Activated CD4-positive, alpha-beta T cell treated with anti-CD3 and anti-CD28 coated beads, Interleukin-2, amount 50 U/mL, for 4 hours (primary cell): ENCODE results near the gene NPAS1.

ENCODE experiments used
- DNase-seq, 2 experiments: peaks; one replicate each; pipeline ENCODE4 v3.0.0-alpha.2; 2020

NPAS1 gene

DNA sequence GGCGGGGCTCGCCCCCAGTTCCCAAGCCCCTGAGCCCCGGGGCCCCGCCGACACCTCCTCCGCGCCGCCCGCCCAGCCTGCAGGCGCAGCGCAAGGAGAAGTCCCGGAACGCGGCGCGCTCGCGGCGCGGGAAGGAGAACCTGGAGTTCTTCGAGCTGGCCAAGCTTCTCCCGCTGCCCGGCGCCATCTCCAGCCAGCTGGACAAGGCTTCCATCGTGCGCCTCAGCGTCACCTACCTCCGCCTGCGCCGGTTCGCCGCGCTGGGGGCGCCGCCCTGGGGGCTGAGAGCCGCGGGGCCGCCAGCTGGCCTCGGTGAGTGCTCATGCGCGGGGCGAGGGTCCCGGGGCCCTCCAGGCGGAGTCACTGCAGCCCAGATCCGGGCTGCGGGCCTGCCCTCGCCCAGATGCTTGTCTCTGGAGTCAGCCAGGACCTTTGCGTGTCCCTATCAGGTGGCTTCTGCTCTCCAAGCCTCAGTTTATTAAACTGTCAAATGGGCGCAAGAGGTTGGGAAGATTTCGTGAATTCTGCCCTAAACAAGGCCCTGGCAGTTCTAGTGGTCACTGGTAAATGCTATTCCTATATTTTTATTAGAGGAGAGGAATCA lies 2.0 kb downstream of the NPAS1 start:
- DNase-seq: no peak

DNA sequence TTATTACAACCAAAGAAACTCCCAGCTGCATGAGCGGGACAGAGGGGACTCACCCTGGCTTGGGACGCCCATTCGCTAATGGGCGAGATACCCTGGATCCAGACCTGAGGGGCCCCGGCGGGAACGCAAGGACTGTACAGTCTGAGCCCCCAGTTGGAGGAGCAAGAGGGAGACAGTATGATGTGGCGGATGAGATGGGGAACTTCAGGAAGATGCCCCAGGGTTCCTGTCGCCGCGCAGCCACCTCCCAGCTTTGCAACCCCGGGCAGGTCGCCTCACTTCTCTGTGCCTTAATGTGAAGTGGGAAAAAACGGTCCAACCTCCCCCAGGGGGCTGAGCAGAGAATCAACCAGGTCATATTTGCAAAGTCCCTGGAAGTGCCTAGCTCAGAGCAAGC lies 2.5 kb downstream of the NPAS1 start:
- no peak for DNase-seq

DNA sequence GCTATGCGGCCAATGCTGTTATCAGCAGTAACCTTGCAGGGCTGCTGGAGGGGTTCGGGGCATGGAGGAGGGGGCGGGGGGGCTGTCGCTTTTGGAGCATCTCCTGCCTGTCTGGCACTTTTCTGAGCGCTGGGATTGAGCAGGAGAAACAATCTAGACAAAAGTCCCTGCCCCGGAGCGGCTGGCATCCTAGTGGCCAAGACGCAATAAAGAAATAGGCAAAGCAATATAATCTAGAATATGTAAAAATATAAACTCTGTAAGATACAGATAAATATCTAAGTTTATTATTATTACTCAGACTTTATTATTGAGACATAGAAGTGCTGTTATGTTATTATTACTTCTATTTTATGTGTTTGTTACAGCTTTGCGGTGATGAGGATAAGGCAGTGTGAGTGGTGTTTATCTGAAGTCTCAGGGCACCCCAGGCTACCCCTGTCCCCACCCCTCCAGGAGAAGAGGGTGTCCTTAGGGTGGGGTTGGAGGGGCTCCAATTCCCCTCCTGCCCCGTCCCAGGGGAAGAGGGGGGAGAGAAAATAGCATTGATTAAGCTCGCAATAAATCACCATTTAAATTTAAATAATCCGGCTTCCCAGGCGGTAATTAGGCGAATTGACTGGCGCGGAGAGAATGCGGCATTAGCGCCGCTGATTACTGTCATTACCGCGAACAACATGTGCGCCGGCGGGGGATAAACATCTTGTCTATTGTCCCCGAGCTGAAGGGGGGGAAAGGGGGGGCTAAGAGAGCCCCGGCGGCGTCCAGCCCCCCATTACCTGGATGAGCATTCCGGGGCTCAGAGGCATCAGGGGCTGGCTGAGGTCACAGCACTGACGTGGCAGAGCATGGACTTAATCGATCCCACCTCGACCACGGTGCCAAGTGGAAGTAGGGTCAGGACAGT lies 3.2 kb downstream of the NPAS1 start:
- DNase-seq: no peak

DNA sequence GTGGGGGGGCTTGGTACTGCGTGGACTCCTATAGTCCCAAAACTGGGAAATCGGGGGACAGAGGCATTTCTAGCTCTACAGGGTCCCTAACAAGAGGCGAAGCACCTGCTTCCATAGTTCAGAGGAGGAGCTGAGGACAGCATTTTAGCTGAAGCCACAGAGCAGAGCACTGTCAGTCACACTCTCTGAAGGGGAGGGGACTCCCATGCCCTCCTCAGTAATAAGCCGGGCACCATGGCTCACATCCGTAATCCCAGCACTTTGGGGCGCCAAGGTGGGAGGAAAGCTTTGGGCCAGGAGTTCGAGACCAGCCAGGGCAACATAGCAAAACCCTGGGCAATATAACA lies 3.8 kb downstream of the NPAS1 start:
- DNase-seq: no peak

DNA sequence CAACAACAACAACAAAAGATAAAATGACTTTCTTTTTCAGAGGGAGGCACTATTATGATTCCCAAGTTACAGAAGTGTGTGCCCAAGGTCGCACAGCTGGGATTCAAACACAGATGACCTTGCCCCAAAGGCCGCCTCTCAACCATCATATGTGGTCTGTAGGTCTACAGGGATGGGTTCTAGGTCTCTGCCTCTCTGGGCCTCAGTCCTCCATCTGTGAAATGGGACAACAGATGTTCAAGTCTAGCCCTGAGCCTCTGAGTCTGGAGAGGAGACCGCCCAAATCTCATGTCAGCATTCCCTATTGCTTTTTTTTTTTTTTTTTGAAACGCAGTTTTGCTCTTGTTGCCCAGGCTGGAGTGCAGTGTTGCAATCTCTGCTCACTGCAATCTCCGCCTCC lies 4.9 kb downstream of the NPAS1 start:
- DNase-seq: no peak

DNA sequence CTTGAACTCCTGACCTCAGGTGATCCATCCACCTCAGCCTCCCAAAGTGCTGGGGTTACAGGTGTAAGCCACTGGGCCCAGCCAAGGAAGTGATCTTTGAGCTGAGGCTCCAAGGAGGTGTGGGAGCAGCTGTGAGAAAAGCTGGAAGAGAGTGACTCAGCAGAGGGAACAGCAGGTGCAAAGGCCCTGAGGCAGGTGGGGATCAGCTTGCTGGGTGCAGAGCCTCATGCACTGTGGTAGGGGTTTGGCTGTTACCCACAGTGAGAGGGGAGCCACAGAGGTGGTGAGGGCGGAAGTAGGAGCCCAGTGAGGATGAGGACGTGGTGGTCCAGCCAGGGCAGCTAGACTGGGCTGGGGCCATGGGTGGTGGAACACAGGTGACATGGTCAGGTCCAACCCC lies 6.5 kb downstream of the NPAS1 start:
- DNase-seq: no peak

DNA sequence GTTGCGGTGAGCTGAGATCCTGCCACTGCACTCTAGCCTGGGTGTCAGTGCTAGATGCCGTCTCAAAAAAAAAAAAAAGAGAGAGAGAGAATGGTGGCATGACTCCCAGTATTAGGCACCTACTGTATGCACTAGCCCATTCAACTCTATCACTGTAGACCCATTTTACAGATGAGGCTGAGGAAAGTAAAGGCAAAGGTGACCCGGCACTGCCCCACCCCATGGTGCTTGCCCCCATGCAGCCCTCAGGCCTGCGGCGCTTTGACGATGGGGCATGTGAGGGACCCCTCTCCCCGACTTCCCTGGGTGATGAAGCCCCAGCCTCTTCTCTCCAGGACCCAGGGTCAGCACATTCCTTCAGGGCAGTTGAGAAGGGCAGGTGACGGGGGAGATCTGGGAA lies 7.3 kb downstream of the NPAS1 start:
- DNase-seq: no peak

DNA sequence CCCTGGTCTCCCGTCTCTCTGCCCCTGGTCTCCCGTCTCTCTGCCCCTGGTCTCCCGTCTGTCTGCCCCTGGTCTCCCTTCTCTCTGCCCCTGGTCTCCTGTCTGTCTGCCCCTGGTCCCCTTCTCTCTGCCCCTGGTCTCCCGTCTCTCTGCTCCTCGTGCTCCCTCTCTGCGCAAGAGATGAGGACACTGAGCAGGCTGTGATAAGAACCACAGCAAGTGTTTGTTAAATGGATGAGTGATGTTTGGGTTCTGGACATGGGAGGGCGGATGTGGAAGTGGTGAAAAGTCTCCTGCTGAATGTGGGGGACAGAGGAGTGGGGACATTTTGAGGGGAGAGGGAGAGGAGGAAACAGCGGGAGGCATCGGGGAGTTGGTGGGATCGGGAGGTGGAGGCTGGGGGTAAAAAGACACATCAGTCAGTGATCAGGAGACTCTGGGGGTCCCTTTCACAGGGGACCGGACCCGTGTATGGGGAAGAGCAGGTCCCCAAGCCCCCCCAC lies 8.0 kb downstream of the NPAS1 start:
- DNase-seq: no peak

DNA sequence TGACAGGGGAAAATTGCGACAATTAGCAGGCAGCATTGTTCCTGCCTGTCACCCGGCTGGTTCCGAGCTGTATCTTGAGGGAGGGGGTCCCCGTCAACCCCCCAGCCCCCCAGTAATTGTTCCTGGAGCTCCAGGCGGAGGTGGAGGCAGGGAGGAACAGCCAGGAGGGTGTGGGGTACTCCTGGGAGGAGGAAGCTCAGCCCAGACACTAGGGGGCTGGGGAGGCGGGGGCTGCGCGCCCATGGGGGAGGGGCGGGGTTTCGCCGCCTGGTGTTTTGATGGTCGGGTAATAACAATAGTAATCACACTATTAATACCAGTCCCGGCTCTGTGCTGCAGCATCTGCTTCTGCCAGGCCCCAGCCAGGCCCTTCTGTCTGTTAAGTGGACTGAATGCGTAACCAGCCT lies 8.6 kb downstream of the NPAS1 start:
- DNase-seq: no peak

DNA sequence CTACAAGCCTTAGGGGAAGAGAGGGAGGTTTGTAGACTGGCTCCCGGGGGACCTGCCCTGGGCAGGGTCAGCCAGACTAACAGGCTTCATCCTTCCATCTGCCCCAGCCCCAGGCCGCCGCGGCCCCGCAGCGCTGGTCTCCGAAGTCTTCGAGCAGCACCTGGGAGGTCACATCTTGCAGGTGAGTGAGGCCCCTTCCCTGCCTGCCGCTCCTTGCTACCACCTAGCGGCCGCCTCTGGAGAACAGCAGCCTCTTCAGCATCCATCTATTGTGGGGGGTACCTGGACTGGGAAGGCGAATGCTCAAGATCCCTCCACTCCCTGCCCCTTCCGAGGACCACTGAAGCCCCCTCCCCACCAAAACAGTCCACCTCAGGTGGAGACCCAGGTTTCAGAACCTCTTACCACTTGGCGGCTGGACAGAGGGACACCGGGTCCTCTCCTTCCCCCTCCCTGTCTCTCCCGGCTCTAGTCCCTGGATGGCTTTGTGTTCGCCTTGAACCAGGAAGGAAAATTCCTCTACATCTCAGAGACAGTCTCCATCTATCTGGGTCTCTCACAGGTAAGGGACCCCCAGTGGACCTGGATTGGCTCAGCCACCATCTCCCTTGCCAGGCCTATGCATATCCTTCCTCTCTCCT lies 12.7 kb downstream of the NPAS1 start:
- peak; percentile 64 to 67 for DNase-seq

DNA sequence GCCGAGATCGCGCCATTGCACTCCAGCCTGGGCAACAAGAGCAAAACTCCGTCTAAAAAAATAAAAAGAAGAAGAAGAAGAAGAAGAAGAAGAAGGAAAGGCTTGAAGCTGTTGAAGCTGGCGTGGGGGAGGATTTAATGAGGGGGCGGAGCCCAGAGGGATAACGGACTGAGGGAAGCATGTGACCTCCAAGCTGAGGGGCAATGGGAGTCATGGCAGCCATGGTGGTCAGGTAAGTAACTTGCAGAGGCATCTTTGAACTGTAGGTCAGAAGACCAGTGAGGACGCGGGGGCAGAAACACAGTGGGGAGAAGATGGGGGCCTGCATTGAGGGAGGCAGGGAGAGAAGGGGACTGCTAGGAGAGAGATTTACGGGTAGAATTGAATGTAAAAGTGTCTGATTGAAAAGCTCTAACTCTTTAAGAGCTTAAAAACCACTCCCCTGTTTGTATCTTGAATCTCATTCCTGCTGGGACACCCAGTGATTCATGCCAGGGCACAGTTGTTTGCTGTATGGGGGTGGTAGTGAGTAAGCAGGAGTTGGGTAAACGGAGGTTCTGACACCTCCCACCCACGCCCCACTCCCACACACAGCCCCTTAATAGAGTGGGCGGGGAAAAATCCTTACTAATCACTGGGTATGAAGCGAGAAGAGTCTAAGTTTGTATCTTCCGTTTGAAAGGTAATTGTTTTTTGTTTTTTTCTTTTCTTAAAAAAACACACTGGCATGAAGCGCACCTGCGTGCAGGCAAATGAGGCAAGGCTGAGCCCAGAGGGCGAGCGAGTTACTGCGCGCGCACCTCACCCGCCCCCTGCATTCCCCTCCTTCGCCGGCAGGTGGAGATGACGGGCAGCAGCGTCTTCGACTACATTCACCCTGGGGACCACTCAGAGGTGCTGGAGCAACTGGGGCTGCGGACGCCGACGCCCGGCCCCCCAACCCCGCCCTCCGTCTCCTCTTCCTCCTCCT lies 15.8 kb downstream of the NPAS1 start:
- peak; percentile 95 to 96 for DNase-seq

DNA sequence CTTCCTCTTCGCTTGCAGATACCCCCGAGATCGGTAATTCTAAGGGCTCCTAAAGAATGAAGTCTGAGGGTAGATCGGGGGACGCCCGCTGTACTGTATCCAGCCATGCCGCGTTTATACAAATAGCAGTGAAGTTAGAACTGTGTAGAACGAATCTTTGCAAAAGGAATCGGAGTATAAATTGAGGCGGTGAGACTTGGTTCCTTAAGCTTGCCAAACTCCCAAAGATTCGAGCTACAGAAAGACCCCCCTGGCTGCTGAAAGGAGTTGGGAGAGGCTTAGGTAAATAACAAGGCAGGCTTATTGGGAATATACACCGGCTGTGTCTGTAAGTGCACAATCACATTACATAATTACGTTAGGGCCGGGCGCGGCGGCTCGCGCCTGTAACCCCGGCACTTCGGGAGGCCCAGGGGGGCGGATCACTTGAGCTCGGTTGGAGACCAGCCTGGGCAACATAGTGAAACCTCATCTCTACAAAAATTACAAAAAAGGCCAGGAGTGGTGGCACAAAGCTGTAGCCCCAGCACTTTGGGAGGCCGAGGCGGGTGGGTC lies 16.5 kb downstream of the NPAS1 start:
- DNase-seq: no peak

DNA sequence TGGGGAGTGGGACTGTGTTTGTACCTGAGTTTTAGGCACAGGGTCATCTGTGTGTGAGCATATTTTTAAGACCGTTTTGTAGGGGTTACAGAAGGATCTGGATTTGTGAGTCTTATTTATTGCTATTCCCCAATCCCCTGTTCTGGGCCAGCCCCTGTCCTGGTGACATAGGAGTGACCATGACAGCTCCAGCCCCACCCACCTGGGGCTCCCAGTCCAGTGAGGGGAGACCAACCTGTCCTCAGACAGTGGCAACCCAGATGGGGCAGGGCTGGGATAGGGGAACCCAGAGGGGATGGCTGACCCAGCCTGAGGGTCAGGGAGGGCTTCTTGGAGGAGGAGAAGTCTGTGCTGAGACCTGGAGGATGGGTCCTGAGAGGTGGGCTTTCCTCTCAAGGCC lies 18.1 kb downstream of the NPAS1 start:
- DNase-seq: no peak

DNA sequence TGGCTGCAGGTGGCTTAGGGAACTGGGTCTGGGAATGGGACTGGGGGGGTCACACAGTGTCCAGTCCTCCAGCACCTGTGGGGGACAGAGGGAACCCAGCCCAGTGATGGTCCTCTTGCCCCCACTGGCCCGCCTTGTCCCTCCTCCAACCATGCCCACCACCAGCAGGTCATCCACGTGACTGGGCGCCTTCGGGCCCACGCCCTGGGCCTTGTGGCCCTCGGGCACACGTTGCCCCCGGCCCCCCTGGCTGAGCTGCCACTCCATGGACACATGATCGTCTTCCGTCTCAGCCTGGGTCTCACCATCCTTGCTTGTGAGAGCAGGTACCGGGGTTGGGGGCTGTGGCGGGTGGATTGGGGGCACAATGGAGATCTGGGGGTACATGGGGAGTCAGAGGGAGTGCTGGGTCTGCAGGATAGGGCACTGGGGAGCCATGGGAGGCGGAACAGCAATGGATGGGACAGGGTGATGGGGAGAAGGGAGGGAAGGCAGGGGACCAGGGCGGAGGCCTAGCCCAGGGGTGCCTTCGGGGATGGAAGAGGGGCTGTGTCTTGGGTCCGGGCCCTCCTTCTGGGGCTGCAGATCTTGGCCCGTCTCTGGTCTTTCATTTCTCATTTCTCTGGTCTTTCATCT lies 19.7 kb downstream of the NPAS1 start:
- DNase-seq: no peak

DNA sequence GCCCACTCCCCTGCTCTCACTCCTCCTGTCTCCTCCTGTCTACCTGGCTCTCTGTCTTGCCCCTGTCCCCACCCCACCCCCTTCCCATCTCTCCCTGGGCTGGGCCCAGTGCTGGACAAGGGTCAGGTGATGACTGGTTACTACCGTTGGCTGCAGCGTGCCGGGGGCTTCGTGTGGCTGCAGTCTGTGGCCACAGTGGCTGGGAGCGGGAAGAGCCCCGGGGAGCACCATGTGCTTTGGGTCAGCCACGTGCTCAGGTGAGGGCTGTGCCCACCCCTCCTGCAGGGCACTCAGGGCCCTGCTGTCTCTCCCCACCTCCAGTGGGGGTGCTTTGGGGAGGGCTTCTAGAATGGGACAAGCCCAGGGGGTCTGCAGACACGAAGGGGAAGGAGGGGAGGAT lies 21.2 kb downstream of the NPAS1 start:
- DNase-seq: no peak

DNA sequence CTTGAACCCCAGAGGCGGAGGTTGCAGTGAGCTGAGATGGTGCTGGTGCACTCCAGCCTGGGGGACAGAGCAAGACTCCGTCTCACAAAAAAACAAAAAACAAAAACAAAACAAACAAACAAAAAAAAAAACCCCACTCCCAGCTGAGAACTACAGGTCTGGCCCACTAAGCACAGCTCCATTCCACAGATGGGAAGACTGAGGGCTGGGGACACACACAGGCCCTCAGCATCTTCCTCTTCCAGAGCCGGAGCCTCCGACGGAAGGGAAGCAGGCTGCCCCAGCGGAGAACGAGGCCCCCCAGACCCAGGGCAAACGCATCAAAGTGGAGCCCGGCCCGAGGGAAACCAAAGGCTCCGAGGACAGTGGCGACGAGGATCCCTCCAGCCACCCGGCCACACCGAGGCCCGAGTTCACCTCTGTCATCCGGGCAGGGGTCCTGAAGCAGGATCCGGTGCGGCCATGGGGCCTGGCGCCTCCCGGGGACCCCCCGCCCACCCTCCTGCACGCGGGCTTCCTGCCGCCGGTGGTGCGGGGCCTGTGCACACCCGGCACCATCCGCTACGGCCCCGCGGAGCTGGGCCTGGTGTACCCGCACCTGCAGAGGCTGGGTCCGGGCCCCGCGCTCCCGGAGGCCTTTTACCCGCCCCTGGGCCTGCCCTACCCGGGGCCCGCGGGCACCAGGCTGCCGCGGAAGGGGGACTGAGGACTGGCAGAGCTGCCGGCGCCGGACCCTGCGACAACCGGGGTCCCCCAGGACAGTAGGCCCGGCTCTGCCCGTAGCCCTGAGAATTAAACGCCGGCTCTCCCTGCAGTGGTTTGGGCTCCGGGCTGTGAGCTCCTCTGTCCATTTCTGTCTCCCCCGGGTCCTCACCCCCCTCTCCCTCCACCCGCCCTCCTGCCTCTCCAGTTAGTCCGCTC lies 25.6 kb downstream of the NPAS1 start:
- no peak for DNase-seq

DNA sequence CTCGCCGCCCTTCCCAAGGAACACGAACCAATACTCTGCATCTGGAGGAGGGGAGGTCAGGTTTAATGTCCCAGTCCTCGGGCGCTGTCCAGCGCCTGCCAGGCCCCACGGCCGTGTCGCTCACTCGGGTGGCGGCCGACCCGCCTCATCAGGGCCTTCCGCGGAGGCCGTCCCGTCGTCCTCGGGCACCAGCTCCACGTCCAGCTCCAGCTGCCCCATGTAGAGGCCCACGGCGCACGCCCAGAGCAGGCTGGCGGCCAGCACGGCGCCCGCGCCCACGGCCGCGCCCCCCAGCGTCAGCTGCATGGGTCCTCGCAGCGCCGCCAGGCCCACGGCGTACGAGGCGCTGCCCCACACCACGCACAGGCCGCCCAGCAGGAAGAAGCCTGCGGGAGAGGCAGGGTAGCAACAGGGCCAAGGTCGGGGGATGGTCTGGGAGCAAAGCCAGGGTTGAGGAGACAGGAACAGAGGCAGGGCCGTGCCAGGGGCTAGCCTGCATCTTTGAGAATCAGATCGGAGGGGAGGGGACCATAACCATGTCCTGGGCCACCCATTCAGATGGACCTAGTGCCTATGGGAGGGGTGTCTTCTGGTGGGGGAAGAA lies 26.3 kb downstream of the NPAS1 start:
- no peak for DNase-seq

DNA sequence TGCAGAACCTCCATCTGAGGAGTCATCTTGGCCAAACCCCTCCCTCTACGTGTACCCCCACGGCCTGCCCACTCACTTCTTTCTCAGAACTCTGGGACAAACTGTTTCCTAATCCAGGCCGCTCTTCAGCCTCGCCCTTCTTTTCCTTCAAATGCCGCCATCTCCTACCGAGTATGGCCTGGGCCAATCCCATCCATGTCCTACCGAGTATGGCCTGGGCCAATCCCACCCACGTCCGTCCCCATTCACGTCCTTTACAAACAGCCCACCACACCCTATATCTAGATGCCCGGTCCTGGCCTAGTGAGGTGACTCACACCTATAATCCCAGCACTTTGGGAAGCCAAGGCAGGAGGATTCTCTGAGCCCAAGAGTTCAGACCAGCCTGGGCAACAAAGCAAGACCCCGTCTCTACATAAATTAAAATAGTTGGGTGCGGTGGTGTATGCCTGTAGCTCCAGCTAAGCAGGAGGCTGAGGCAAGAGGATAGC lies 27.7 kb downstream of the NPAS1 start:
- no peak for DNase-seq

DNA sequence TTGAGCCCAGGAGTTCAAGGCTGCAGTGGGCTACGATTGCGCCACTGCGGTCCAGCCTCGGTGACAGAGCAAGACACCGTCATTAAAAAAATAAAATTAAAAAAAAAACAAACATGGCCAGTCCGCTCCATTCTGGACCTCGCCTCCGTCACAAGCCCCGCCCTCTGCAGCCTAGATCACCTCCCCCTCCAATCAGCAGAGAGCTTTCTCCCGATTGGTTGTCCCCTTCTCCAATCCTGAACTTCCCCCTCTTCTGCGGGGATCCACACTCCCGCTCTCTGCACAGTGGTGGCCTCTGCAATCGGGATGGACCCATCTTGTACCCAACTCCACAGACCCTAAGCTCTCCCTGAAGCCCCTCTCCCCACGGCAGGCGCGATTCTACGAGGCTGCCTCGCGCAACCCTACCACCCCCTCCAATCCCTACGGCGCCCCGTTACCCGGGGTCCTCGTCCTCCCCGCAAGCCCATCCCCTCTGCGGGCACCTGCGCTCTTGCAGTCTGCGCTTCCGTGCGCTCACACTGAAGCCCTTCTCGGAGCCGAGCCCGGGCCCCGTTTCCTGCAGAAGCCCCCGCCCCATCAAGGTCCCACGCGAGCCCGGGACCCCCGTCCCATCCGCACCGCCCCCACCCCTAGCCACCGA lies 28.2 kb downstream of the NPAS1 start:
- peak; percentile 34 to 39 for DNase-seq

DNA sequence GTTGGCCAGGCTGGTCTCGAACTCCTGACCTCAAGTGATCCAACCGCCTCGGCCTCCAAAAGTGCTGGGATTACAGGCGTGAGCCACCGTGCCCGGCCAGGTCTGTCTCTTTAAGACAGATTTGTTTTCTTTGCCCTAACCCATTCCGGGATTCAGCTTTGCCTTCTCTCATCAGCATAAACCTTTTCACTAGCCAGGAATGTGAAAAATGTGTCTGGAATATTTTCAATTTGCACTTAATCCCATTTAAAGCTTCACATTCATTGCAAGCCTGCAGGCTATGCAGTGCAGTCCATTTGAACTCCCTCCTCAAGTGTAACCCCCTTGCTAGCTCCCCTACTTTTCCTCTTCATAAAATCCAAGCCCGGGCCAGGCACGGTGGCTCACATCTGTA lies 29.7 kb downstream of the NPAS1 start:
- DNase-seq: no peak
